Activated T-cell treated with anti-CD3 and anti-CD28 coated beads, Interleukin-2, amount 50 U/mL, for 72 hours (primary cell): Measurements from ENCODE around the gene CLEC10A. TPM values are rescaled to one million over a fixed set of nuclear protein-coding genes. Genes with fewer than 3 reads are reported as not detected.

ENCODE experiments used
- ATAC-seq, 2 donors: fragments of 150-1000 bp; cut with Tn5 transposase; replicated peaks in 1 of 2; 2 replicates each; pipeline ENCODE4 v1.10.0; 2021; ENCODE audit warnings: moderate library complexity in 2 of 2, mild to moderate bottlenecking in 1 of 2
- DNase-seq, 2 donors: peaks; one replicate each; pipeline ENCODE4 v3.0.0; 2021 to 2022; ENCODE audit warnings: mixed read lengths in 1 of 2
- H3K27ac Mint-ChIP-seq: one replicate; pipeline ENCODE4 v1.8.0; 2022; ENCODE audit warnings: mild to moderate bottlenecking, moderate library complexity, mixed read lengths
- H3K27me3 Mint-ChIP-seq: one replicate; pipeline ENCODE4 v1.8.0; 2022; ENCODE audit warnings: low read depth, mixed read lengths
- H3K36me3 Mint-ChIP-seq, 2 donors: one replicate each; pipeline ENCODE4 v1.8.0; 2022; ENCODE audit warnings: mixed read lengths in 2 of 2, mild to moderate bottlenecking in 1 of 2; ENCODE audit not compliant: insufficient read depth in 2 of 2
- H3K4me1 Mint-ChIP-seq: one replicate; pipeline ENCODE4 v1.8.0; 2022; ENCODE audit warnings: low read depth, mixed read lengths
- H3K4me3 Mint-ChIP-seq, 2 donors: one replicate each; pipeline ENCODE4 v1.8.0; 2022; ENCODE audit warnings: mild to moderate bottlenecking in 2 of 2, mixed read lengths in 2 of 2, moderate library complexity in 2 of 2
- H3K9me3 Mint-ChIP-seq, 2 donors: one replicate each; pipeline ENCODE4 v1.8.0; 2022; ENCODE audit warnings: mixed read lengths in 2 of 2
- total RNA-seq, 2 donors: library from RNA; stranded (reverse); gene quantifications; one replicate each; pipeline ENCODE4 v1.2.3, GENCODE V29; 2022

Gene CLEC10A
- total RNA-seq, 2 donors from 2014 or later: not detected

- Mint-ChIP-seq H3K27me3 (no peaks in the 10 kb centered on the region), H3K27ac (no peak overlapping the region), H3K4me3 (no peak overlapping the region), H3K9me3 (no peaks in the 10 kb centered on the region), H3K36me3 (no peaks in the 10 kb centered on the region), H3K4me1 (peaks cover 13% of the 10 kb centered on the region)
- ATAC-seq (no peak), DNase-seq (no peak)
Observed at GRCh38 chr17:7113273-7114071, 33.4 kb upstream of the CLEC10A start.

DNA sequence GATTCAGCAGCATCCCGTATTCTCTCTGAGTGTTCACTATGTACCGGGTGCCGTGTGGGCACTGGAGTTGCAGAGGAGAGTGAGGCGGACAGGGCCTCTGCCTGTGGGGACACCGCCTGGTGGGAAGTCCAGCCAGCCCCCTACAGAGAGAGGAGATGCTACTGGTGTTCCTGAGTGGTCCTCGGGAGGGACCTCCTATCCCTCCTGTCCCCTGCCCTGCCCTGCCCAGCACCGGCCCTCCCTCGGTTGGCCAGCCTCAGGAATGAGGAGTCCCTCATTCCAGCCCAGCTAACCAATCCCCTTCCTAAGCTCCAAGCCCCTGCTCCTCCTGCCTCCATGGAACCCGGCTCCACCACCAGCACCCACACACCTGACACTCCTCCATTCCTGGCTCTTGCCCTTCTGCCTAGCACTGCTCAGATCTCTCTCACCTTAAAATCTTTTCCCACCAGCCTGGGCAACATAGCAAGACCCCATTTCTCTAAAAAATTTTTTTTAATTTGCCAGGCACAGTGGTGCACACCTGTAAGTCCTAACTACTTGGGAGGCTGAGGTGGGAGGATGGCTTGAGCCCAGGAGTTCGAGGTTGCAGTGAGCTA, 32.6 kb upstream of the CLEC10A start:
- no peaks in the 10 kb centered on the region for H3K27me3 Mint-ChIP-seq
- no peak overlapping the region for H3K27ac Mint-ChIP-seq
- no peak overlapping the region for H3K4me3 Mint-ChIP-seq
- no peak for ATAC-seq
- DNase-seq: no peak
- no peaks in the 10 kb centered on the region for H3K9me3 Mint-ChIP-seq
- H3K36me3 Mint-ChIP-seq: no peaks in the 10 kb centered on the region
- peaks cover 13% of the 10 kb centered on the region for H3K4me1 Mint-ChIP-seq

- Mint-ChIP-seq H3K4me3 (no peak overlapping the region), H3K27me3 (no peaks in the 10 kb centered on the region), H3K27ac (no peak overlapping the region), H3K4me1 (peaks cover 13% of the 10 kb centered on the region), H3K36me3 (no peaks in the 10 kb centered on the region), H3K9me3 (no peaks in the 10 kb centered on the region)
- DNase-seq: no peak
- no peak for ATAC-seq
Observed at GRCh38 chr17:7111784-7112509, 31.9 kb upstream of the CLEC10A start.

DNA sequence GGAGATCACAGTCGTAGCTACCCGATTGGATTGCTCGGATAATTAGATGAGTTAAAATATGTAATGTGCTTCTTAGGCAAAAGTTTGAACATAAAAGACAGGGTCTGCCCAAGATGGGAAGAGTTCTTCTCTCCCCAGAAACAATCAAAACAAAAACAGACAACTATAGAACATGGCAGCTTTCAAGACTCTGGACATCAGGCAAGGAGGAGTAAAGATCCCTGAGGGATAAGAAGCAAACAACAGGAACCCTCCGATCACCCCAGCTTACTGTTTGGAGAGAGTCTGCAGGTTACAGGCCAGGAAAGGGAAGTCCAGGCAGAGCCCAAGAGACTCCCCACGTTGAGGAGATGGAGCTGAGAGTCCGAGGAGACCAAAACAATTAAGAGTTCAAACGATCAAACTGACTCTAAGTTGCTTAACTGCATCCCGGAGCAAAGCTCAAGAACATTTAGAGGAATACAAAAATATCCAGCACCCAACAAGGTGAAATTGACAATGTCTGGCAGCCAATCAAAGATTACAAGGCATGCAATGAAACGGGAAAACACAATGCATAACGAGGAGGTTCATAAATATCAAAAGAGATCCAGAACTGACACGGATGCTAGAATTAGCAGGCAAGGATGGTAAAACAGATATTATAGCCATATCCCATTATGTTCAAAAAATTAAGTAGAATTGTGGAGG, 30.7 kb upstream of the CLEC10A start:
- peaks cover 13% of the 10 kb centered on the region for H3K4me1 Mint-ChIP-seq
- H3K27me3 Mint-ChIP-seq: no peaks in the 10 kb centered on the region
- H3K9me3 Mint-ChIP-seq: no peaks in the 10 kb centered on the region
- no peak overlapping the region for H3K4me3 Mint-ChIP-seq
- ATAC-seq (no peak), DNase-seq (no peak)
- no peaks in the 10 kb centered on the region for H3K36me3 Mint-ChIP-seq
- no peak overlapping the region for H3K27ac Mint-ChIP-seq

- peaks cover 13% of the 10 kb centered on the region for H3K4me1 Mint-ChIP-seq
- H3K4me3 Mint-ChIP-seq: no peak overlapping the region
- no peaks in the 10 kb centered on the region for H3K27me3 Mint-ChIP-seq
- no peak overlapping the region for H3K27ac Mint-ChIP-seq
- peak in 1 of 2 donors; percentile 19 for ATAC-seq
- no peaks in the 10 kb centered on the region for H3K36me3 Mint-ChIP-seq
- no peaks in the 10 kb centered on the region for H3K9me3 Mint-ChIP-seq
- DNase-seq: no peak
Observed at GRCh38 chr17:7109461-7110322, 29.6 kb upstream of the CLEC10A start.

GRCh38 chr17:7108981-7109380, 28.9 kb upstream of the CLEC10A start:
- Mint-ChIP-seq H3K27ac (no peak overlapping the region), H3K36me3 (no peaks in the 10 kb centered on the region), H3K4me3 (no peak overlapping the region), H3K4me1 (peaks cover 13% of the 10 kb centered on the region), H3K27me3 (no peaks in the 10 kb centered on the region), H3K9me3 (no peaks in the 10 kb centered on the region)
- DNase-seq: no peak
- no peak for ATAC-seq

DNA sequence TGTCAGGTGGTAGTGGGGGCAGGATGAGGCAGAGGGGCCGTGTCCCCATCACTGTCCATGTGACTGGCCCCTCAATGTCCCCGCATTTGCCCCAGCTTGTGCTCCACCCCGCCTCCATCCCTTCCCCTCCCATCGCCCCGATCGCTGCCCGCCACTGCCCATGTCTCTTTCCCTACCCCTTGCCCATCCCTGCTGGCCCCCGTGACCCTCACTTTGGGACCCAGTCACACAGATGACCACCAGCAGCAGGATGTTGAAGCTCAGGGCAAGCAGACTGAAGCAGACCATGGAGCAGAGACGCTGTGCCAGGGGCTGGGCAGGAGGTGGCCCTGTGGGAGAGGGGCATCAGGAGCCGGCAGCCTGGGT, 28.5 kb upstream of the CLEC10A start:
- Mint-ChIP-seq H3K27ac (no peak overlapping the region), H3K36me3 (no peaks in the 10 kb centered on the region), H3K9me3 (no peaks in the 10 kb centered on the region), H3K4me3 (no peak overlapping the region), H3K27me3 (no peaks in the 10 kb centered on the region), H3K4me1 (peaks cover 13% of the 10 kb centered on the region)
- no peak for DNase-seq
- no peak for ATAC-seq

DNA sequence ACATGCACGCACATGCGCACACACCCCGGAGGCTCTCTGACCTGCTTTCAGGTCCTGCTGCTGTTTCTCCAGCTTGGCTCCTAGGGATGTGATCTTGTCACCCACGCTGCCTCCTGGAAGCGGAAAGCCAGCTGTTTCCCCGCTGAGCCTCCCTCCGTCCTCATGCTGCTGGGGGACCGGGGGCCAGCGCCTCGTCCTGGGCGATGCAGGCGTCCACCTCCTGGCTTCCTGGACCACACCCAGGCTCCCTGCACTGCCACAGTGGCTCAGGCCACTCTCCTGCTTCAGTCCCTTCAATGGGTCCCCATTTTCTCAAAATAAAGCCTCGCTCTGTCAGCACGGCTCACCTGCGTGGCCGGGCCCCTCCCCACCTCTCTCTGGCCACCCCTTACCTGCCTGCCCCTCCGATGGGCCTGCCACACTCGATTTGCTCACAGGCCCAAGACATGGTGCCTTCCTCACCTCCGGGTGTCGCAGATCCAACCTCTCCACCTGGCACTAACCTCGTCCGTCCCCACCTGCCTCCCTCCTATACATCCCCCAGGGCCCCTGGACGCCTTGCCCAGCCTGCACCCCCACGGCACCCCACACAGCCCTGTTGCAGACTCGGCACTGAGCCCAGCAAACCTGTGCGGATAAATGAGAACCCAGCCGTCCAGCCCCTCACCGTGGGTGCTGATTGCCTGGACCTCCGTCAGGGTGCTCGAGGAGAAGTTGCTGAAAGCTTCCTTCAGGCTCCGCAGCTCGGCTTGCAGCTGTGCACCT, 27.9 kb upstream of the CLEC10A start:
- Mint-ChIP-seq H3K4me3 (no peak overlapping the region), H3K36me3 (no peaks in the 10 kb centered on the region), H3K4me1 (peaks cover 13% of the 10 kb centered on the region), H3K27me3 (no peaks in the 10 kb centered on the region), H3K27ac (no peak overlapping the region), H3K9me3 (no peaks in the 10 kb centered on the region)
- ATAC-seq: no peak
- DNase-seq: no peak

- no peak for DNase-seq
- no peak overlapping the region for H3K4me3 Mint-ChIP-seq
- no peaks in the 10 kb centered on the region for H3K27me3 Mint-ChIP-seq
- H3K36me3 Mint-ChIP-seq: no peaks in the 10 kb centered on the region
- no peak for ATAC-seq
- no peaks in the 10 kb centered on the region for H3K9me3 Mint-ChIP-seq
- peaks cover 13% of the 10 kb centered on the region for H3K4me1 Mint-ChIP-seq
- H3K27ac Mint-ChIP-seq: no peak overlapping the region
Observed at GRCh38 chr17:7107012-7107754, 27.1 kb upstream of the CLEC10A start.

- no peaks in the 10 kb centered on the region for H3K36me3 Mint-ChIP-seq
- no peaks in the 10 kb centered on the region for H3K4me1 Mint-ChIP-seq
- no peak for DNase-seq
- no peak overlapping the region for H3K27ac Mint-ChIP-seq
- no peaks in the 10 kb centered on the region for H3K27me3 Mint-ChIP-seq
- no peak for ATAC-seq
- H3K9me3 Mint-ChIP-seq: no peaks in the 10 kb centered on the region
- no peak overlapping the region for H3K4me3 Mint-ChIP-seq
Observed at GRCh38 chr17:7102421-7102820, 22.4 kb upstream of the CLEC10A start.

- Mint-ChIP-seq H3K36me3 (no peaks in the 10 kb centered on the region), H3K4me1 (no peaks in the 10 kb centered on the region), H3K27ac (no peak overlapping the region), H3K9me3 (no peaks in the 10 kb centered on the region), H3K4me3 (no peak overlapping the region), H3K27me3 (no peaks in the 10 kb centered on the region)
- ATAC-seq (no peak), DNase-seq (no peak)
Observed at GRCh38 chr17:7101531-7101930, 21.5 kb upstream of the CLEC10A start.
